HL-60 (cell line): Measurements from ENCODE around the gene LHX1.

Experiments
- GABPA ChIP-seq: IDR thresholded peaks from 2 replicates; pipeline ENCODE4 v1.6.1; 2012; ENCODE audit warnings: low read depth
- POLR2AphosphoS5 ChIP-seq: IDR thresholded peaks from 2 replicates; pipeline ENCODE4 v1.6.1; 2012; ENCODE audit warnings: low read depth
- REST ChIP-seq: IDR thresholded peaks from 2 replicates; pipeline ENCODE4 v1.6.1; 2012; ENCODE audit warnings: low read depth; ENCODE audit not compliant: insufficient replicate concordance
- SPI1 ChIP-seq: IDR thresholded peaks from 2 replicates; pipeline ENCODE4 v1.6.1; 2012; ENCODE audit warnings: low read depth, mild to moderate bottlenecking, borderline replicate concordance
- TF ChIP-seq, protein P1 (sequence below): IDR thresholded peaks from one replicate; pipeline ENCODE4 v1.5.1; 2011; ENCODE audit warnings: low read length, control low read depth, inconsistent platforms; ENCODE audit not compliant: insufficient read depth

DNA sequence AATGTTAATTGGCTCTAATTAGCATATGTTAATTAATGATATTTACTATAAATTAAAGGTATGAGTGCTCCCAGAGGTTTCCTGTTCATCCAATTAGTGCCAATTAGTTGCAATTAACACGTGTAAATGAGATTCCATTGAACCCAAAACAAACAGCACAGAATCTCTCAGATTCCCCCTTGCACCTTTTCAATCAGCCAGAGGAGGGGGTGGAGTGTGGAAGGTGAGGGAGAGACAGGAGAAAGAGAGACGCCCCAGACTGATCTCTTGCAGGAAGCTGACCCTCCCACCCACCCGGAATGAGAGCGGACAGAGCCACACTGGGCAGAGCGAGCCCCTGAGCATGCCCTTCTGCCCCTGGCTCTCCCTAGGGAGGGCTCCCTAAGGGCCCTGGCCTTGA lies 24.1 kb upstream of the LHX1 start:
- TF ChIP-seq, protein P1, sequence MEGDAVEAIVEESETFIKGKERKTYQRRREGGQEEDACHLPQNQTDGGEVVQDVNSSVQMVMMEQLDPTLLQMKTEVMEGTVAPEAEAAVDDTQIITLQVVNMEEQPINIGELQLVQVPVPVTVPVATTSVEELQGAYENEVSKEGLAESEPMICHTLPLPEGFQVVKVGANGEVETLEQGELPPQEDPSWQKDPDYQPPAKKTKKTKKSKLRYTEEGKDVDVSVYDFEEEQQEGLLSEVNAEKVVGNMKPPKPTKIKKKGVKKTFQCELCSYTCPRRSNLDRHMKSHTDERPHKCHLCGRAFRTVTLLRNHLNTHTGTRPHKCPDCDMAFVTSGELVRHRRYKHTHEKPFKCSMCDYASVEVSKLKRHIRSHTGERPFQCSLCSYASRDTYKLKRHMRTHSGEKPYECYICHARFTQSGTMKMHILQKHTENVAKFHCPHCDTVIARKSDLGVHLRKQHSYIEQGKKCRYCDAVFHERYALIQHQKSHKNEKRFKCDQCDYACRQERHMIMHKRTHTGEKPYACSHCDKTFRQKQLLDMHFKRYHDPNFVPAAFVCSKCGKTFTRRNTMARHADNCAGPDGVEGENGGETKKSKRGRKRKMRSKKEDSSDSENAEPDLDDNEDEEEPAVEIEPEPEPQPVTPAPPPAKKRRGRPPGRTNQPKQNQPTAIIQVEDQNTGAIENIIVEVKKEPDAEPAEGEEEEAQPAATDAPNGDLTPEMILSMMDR, result no peak
- no peak for TF ChIP-seq REST
- no peak for TF ChIP-seq POLR2AphosphoS5
- no peak for TF ChIP-seq GABPA
- TF ChIP-seq SPI1, result no peak
